H9 (cell line): ENCODE data around the gene SERPINA10. TPM values are rescaled to one million over a fixed set of nuclear protein-coding genes. Genes with fewer than 3 reads are reported as not detected.

Experiments used
- DNase-seq: peaks from one replicate; pipeline ENCODE4 v3.0.0-alpha.2; 2017
- H2AFZ ChIP-seq: one replicate; pipeline ENCODE4 v1.6.1; 2013; ENCODE audit warnings: mild to moderate bottlenecking, low read length, control low read depth, moderate library complexity
- H2AK5ac ChIP-seq: 2 replicates; pipeline ENCODE4 v1.6.1; 2013; ENCODE audit warnings: low read length, control low read depth, mixed read lengths; ENCODE audit not compliant: insufficient read length
- H2BK120ac ChIP-seq: one replicate; pipeline ENCODE4 v1.6.1; 2013; ENCODE audit warnings: low read depth, mild to moderate bottlenecking, low read length, control low read depth, inconsistent platforms; ENCODE audit not compliant: poor library complexity, severe bottlenecking
- H2BK12ac ChIP-seq: 2 replicates; pipeline ENCODE4 v1.6.1; 2013; ENCODE audit warnings: low read length, control low read depth, mixed read lengths, low read depth; ENCODE audit not compliant: insufficient read length
- H2BK15ac ChIP-seq: 2 replicates; pipeline ENCODE4 v1.6.1; 2013; ENCODE audit warnings: low read depth, low read length, control low read depth
- H2BK20ac ChIP-seq: one replicate; pipeline ENCODE4 v1.6.1; 2013; ENCODE audit warnings: low read depth, mild to moderate bottlenecking, low read length, control low read depth, inconsistent platforms; ENCODE audit not compliant: poor library complexity, severe bottlenecking
- H2BK5ac ChIP-seq: 2 replicates; pipeline ENCODE4 v1.6.1; 2013; ENCODE audit warnings: low read length, control low read depth, mixed read lengths; ENCODE audit not compliant: insufficient read length
- H3K14ac ChIP-seq: 2 replicates; pipeline ENCODE4 v1.6.1; 2013; ENCODE audit warnings: low read length, control low read depth; ENCODE audit not compliant: insufficient read depth
- H3K18ac ChIP-seq: 2 replicates; pipeline ENCODE4 v1.6.1; 2013; ENCODE audit warnings: low read depth, mild to moderate bottlenecking, mixed read lengths, low read length, control low read depth; ENCODE audit not compliant: insufficient read length
- H3K23ac ChIP-seq: 2 replicates; pipeline ENCODE4 v1.6.1; 2013; ENCODE audit warnings: low read length, control low read depth, mixed read lengths, low read depth; ENCODE audit not compliant: insufficient read length
- H3K23me2 ChIP-seq: 2 replicates; pipeline ENCODE4 v1.6.1; 2013; ENCODE audit warnings: low read depth, mild to moderate bottlenecking, mixed read lengths, low read length, control low read depth; ENCODE audit not compliant: insufficient read length, poor library complexity, severe bottlenecking
- H3K27ac ChIP-seq: 2 replicates; pipeline ENCODE4 v1.5.1; 2013; ENCODE audit warnings: low read length, control low read depth, mixed read lengths, low read depth; ENCODE audit not compliant: insufficient read length
- H3K27me3 ChIP-seq: 2 replicates; pipeline ENCODE4 v1.6.1; 2013; ENCODE audit warnings: low read length, control low read depth, inconsistent platforms; ENCODE audit not compliant: insufficient read depth
- H3K4ac ChIP-seq: 2 replicates; pipeline ENCODE4 v1.6.1; 2013; ENCODE audit warnings: low read depth, mild to moderate bottlenecking, control low read depth, inconsistent platforms, low read length, moderate library complexity
- H3K4me1 ChIP-seq: 2 replicates; pipeline ENCODE4 v1.6.1; 2013; ENCODE audit warnings: low read length, control low read depth, inconsistent platforms; ENCODE audit not compliant: insufficient read depth
- H3K4me2 ChIP-seq: 2 replicates; pipeline ENCODE4 v1.6.1; 2013; ENCODE audit warnings: low read length, control low read depth, mixed read lengths; ENCODE audit not compliant: insufficient read length, insufficient read depth
- H3K56ac ChIP-seq: 2 replicates; pipeline ENCODE4 v1.6.1; 2013; ENCODE audit warnings: low read depth, mild to moderate bottlenecking, mixed read lengths, low read length, control low read depth; ENCODE audit not compliant: insufficient read length
- H3K79me1 ChIP-seq: 2 replicates; pipeline ENCODE4 v1.6.1; 2013; ENCODE audit warnings: low read depth, mild to moderate bottlenecking, moderate library complexity, low read length, control low read depth, inconsistent platforms; ENCODE audit not compliant: insufficient read depth, poor library complexity, severe bottlenecking
- H3K79me2 ChIP-seq: 2 replicates; pipeline ENCODE4 v1.6.1; 2013; ENCODE audit warnings: low read length, control low read depth, inconsistent platforms; ENCODE audit not compliant: insufficient read depth
- H3K9ac ChIP-seq: 2 replicates; pipeline ENCODE4 v1.6.1; 2013; ENCODE audit warnings: low read length, control low read depth, mixed read lengths; ENCODE audit not compliant: insufficient read length; ENCODE audit errors: extremely low read depth
- H3K9me3 ChIP-seq: one replicate; pipeline ENCODE4 v1.6.1; 2013; ENCODE audit warnings: low read depth, low read length, inconsistent platforms; ENCODE audit not compliant: control insufficient read depth
- H3T11ph ChIP-seq: one replicate; pipeline ENCODE4 v1.6.1; 2013; ENCODE audit warnings: mild to moderate bottlenecking, low read length, control low read depth, inconsistent platforms
- H4K20me1 ChIP-seq: one replicate; pipeline ENCODE4 v1.6.1; 2013; ENCODE audit not compliant: control insufficient read depth, insufficient read length, insufficient read depth
- H4K5ac ChIP-seq: 2 replicates; pipeline ENCODE4 v1.6.1; 2013; ENCODE audit warnings: low read depth, mild to moderate bottlenecking, mixed read lengths, low read length, control low read depth; ENCODE audit not compliant: insufficient read length
- H4K8ac ChIP-seq: replicated peaks from 2 replicates; pipeline ENCODE4 v1.6.1; 2013; ENCODE audit warnings: low read length, control low read depth, mixed read lengths, low read depth; ENCODE audit not compliant: insufficient read length
- H4K91ac ChIP-seq: 2 replicates; pipeline ENCODE4 v1.6.1; 2013; ENCODE audit warnings: low read depth, mild to moderate bottlenecking, moderate library complexity, mixed read lengths, low read length, control low read depth; ENCODE audit not compliant: insufficient read length
- H3K27ac Mint-ChIP-seq, 3 experiments: 2 replicates in 2 of 3; 3 replicates in 1 of 3; pipeline ENCODE4 v1.8.0; 2020 to 2021; ENCODE audit warnings: mixed read lengths in 3 of 3, mild to moderate bottlenecking in 1 of 3, moderate library complexity in 1 of 3
- H3K27me3 Mint-ChIP-seq: 2 replicates; pipeline ENCODE4 v1.8.0; 2021; ENCODE audit warnings: low read depth, mild to moderate bottlenecking, moderate library complexity, mixed read lengths
- H3K36me3 Mint-ChIP-seq, 3 experiments: 2 replicates in 2 of 3; 3 replicates in 1 of 3; pipeline ENCODE4 v1.8.0; 2020 to 2021; ENCODE audit warnings: low read depth in 3 of 3, mixed read lengths in 3 of 3; ENCODE audit not compliant: insufficient read depth in 1 of 3
- H3K4me1 Mint-ChIP-seq, 2 experiments: 2 replicates each; pipeline ENCODE4 v1.8.0; 2020; ENCODE audit warnings: mixed read lengths in 2 of 2
- H3K4me3 Mint-ChIP-seq, 2 experiments: 2 replicates in 1 of 2; 3 replicates in 1 of 2; pipeline ENCODE4 v1.8.0; 2020 to 2021; ENCODE audit warnings: mild to moderate bottlenecking in 2 of 2, mixed read lengths in 2 of 2, moderate library complexity in 1 of 2
- H3K9me3 Mint-ChIP-seq, 2 experiments: 2 replicates in 1 of 2; 3 replicates in 1 of 2; pipeline ENCODE4 v1.8.0; 2020; ENCODE audit warnings: mild to moderate bottlenecking in 2 of 2, mixed read lengths in 2 of 2, moderate library complexity in 1 of 2
- WGBS: extraction: QIAGEN DNeasy Blood & Tissue Kit; methylation state at CpG from one replicate; pipeline ENCODE4 v1.1.7; 2013; ENCODE audit warnings: missing lambda C conversion rate, low lambda C conversion rate, mixed read lengths; ENCODE audit not compliant: insufficient read length; ENCODE audit errors: extremely low coverage; 5-methylcytosine and 5-hydroxymethylcytosine counted together
- total RNA-seq: library from RNA; stranded (reverse); gene quantifications from 2 replicates; pipeline ENCODE4 v1.2.1, GENCODE V29; 2021
- TF ChIP-seq, protein P1 (sequence below): fragments of 200-600 bp; sonication (generic); conservative IDR thresholded peaks from 3 replicates; pipeline ENCODE4 v1.8.0; 2021; ENCODE audit warnings: antibody characterized with exemption, mild to moderate bottlenecking

Gene SERPINA10
- total RNA-seq, 1 experiment from 2014 or later, result not detected

DNA sequence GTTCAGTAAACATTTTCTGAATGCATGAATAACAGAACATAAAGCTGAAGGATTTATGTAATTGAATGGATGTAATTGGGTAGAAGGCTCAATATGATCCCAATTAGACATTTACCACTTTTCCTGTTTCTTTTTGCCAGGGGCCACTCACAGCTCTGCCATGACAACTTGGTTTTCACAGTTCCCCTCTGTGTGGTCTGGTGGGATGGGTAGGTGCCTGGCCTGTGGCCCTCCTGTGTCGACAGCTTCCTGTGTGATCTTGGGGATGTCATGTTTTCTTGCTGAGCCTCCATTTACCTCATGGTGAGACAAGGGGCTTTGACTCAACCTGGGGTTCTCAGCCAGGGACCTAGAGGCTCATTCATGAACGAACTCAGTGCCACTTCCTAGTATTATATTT, 12.6 kb upstream of the SERPINA10 start:
- no peak for DNase-seq
- H3K4me1 ChIP-seq, result no peaks in the 10 kb centered on the region
- no peak overlapping the region for H4K91ac ChIP-seq
- no peak overlapping the region for H2BK12ac ChIP-seq
- H2AFZ ChIP-seq, result no peak overlapping the region
- no peak overlapping the region for H3K27ac ChIP-seq
- no peak overlapping the region for H3K18ac ChIP-seq
- Mint-ChIP-seq H3K36me3 (peaks cover 3 to 8% (median 4%) of the 10 kb centered on the region in 3 experiments; a peak in 4 of 7 replicates), H3K27ac (no peak overlapping the region), H3K27me3 (peaks cover 10% of the 10 kb centered on the region), H3K4me3 (no peak overlapping the region), H3K4me1 (no peaks in the 10 kb centered on the region), H3K9me3 (peaks cover 14 to 24% of the 10 kb centered on the region in 2 experiments)
- H3K23ac ChIP-seq, result no peak overlapping the region
- H3K79me1 ChIP-seq, result no peaks in the 10 kb centered on the region
- TF ChIP-seq, protein P1, sequence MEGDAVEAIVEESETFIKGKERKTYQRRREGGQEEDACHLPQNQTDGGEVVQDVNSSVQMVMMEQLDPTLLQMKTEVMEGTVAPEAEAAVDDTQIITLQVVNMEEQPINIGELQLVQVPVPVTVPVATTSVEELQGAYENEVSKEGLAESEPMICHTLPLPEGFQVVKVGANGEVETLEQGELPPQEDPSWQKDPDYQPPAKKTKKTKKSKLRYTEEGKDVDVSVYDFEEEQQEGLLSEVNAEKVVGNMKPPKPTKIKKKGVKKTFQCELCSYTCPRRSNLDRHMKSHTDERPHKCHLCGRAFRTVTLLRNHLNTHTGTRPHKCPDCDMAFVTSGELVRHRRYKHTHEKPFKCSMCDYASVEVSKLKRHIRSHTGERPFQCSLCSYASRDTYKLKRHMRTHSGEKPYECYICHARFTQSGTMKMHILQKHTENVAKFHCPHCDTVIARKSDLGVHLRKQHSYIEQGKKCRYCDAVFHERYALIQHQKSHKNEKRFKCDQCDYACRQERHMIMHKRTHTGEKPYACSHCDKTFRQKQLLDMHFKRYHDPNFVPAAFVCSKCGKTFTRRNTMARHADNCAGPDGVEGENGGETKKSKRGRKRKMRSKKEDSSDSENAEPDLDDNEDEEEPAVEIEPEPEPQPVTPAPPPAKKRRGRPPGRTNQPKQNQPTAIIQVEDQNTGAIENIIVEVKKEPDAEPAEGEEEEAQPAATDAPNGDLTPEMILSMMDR, result no peak
- H3K23me2 ChIP-seq, result no peaks in the 10 kb centered on the region
- WGBS, result no CpG with 5 or more reads among the region's 2 CpGs
- H3K9me3 ChIP-seq, result no peaks in the 10 kb centered on the region
- H3K14ac ChIP-seq, result no peak overlapping the region
- H3K4me2 ChIP-seq, result no peak overlapping the region
- H4K8ac ChIP-seq, result no peak overlapping the region
- no peak overlapping the region for H3T11ph ChIP-seq
- no peak overlapping the region for H3K4ac ChIP-seq
- H2BK120ac ChIP-seq, result no peak overlapping the region
- no peak overlapping the region for H3K9ac ChIP-seq
- no peaks in the 10 kb centered on the region for H3K79me2 ChIP-seq
- no peaks in the 10 kb centered on the region for H4K20me1 ChIP-seq
- no peak overlapping the region for H3K56ac ChIP-seq
- no peak overlapping the region for H2BK5ac ChIP-seq
- no peak overlapping the region for H2BK15ac ChIP-seq
- H3K27me3 ChIP-seq, result no peaks in the 10 kb centered on the region
- H2BK20ac ChIP-seq, result no peak overlapping the region
- H4K5ac ChIP-seq, result no peak overlapping the region
- no peak overlapping the region for H2AK5ac ChIP-seq
